ENCODE data around the gene GSTO2.
"Not testable (repeated sequence)": the region's sequence is repeated elsewhere in the genome, so short reads cannot be mapped to it uniquely, and the experiment has no call there.

The GSTO2 gene

GRCh38 chr10:104268713-104269645 is at the start of gene GSTO2:
GSTO2 (plus strand) TSS chr10:104269184; CDS start chr10:104274916, 5,732 bp downstream.
- peak; percentile 97 for DNase-seq

DNA sequence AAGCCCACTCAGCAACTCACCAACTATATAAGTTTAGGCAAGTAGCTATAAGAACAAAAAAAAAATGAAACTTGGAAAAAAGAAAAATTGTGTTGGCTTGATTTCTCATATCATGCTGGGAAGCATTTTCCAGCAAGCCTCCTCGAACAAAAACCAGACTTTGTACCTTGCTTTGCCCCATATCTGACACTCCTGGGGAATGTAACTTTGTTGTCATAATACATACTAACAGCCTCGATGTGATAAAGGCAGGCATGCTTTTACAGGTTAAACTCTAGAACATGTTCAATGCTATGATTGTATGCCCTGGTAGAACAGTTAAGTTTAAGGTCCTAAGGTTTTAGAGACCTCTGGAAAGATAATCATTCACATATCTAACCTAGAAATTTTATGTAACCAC is 48.5 kb upstream of the GSTO2 start:
- no peak for DNase-seq

- no peak for DNase-seq
These were observed 45.7 kb upstream of the GSTO2 start for GRCh38 chr10:104223304-104223703.

DNA sequence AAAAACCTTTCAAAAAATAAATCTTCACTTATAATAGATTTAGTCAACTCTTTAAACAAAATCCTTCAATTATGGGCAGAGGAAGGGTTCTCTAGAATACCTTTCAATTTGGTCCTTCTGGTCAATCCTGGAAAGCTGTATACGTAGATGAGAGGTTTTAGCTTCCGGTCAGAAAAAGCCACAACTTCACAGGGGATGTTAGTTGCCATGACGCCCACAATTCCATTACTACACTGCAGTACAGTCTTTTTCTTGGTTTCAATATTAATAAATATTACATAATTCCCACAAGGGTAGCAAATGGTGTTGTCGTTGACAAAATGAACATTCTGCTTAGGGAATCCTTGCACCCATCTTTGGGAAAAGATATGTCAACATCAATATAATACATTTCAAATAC is 38.5 kb upstream of the GSTO2 start:
- DNase-seq: no peak

GRCh38 chr10:104231784-104232612 is 37.0 kb upstream of the GSTO2 start, which contains the start of gene CFAP43:
CFAP43 (minus strand) TSS chr10:104232364; CDS start chr10:104232246, 118 bp downstream.
- peak; percentile 99 for DNase-seq

DNA sequence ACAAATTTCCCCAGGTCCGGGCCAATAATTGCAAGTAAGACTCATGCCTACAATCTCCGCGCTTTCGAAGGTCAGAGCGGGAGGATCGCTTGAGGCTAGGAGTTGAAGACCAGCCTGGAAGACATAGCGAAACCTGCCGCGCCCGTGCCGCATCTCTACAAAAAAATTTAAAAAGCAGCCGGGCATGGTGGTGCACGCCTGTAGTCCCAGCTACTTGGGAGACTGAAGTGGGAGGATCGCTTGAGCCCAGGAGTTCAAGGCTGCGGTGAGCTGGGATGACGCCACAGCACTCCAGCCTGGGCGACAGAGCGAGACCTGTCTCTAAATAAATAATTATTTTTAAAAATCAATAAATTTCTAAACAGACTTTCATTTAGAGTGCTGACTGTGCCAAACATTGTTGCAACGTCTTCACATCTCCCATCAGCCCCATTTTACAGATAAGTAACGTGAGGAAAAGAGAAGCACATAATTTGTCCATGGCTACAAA is 36.3 kb upstream of the GSTO2 start:
- DNase-seq: no peak

DNA sequence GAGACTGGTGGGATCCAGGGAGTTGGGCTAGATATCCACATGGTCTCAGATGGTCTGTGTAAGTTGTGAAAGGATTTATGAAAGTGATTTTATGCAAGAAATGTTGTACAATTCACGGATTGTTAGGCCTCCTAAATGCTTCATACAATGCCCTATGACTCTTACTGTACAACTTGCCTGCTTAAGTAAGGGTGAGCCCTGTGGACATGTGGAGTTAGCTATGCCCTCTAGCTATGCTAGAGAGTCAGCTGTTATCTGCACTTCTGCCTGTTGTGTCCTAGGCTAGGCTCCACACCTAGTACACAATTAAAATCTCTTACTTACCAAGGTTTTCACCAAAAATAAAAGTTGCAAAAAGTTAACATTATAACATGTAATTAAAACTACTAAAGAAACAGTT is 35.2 kb upstream of the GSTO2 start:
- no peak for DNase-seq

DNA sequence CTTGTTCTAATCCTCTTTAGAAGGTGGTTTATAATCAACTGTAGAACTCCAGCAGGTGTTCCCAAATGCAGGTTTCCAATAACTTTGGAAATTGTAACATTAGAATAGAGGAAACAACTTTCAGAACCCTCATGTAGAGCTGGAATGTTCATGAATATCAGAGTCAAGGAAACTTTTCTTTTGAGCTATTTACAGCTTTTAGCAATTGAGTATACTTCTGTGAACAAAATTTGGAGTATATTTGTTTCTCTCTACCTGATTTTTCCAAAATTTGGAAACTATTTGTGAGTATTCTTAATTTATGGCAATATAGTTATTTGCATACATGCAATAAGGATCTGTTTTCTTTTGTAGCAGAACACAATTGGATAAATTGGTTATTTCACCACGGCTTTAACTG is 34.0 kb upstream of the GSTO2 start:
- DNase-seq: no peak

DNA sequence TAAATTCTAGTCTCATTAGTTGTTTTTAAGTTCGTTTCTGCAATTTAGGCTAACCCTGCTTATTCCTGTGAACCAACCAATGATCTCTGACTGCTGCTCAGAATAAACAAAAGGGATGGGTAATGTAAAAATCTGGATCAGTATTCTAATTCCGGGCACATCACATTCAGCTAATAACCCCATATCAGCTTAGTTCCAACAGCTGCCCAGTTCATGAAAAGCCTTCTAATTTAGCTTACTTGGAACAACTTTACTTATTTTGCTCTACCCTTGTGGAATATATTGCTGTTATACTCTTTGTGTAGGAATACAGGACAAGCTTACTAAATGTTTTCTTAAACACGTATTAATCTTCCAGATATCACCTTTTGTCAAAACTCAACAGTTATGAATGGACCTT is 33.2 kb upstream of the GSTO2 start:
- DNase-seq: no peak

GRCh38 chr10:104240078-104240477 is 28.9 kb upstream of the GSTO2 start:
- no peak for DNase-seq

DNA sequence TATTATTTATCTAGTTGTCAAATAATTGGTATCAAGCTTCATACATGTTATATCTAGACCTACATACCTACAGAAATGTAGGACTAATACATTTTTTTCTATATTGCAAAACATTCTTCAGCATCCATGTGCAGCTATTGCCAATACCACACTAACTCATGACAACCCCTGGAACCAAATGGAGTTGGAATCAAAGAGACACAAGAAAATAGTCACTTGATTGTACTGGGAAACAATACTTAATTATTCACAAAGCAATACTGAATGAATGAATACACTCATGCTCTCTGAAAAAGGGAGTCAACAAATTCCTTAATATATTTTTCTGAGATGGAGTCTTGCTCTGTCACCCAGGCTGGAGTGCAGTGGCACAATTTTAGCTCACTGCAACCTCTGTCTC is 26.4 kb upstream of the GSTO2 start:
- DNase-seq: no peak

- not testable (repeated sequence) for DNase-seq
These were observed 26.0 kb upstream of the GSTO2 start for GRCh38 chr10:104243009-104243408.

DNA sequence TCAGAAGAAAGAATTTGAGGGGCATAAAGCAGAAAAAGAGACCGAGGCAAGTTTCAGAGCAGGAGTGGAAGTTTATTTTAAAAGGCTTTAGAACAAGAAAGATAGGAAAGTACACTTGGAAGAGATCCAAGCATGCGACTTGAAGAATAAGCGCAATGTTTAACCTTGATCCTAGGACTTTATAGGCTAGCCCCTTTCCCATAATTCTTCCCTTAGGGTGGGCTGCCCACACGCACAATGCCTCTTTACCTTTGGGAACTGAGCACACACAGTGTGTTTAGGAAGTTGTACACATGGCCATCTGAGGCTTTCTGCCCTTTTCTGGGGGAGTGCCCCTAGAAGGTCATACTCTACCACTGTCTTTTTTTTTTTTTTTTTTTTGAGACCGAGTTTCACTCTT is 25.5 kb upstream of the GSTO2 start:
- DNase-seq: no peak

DNA sequence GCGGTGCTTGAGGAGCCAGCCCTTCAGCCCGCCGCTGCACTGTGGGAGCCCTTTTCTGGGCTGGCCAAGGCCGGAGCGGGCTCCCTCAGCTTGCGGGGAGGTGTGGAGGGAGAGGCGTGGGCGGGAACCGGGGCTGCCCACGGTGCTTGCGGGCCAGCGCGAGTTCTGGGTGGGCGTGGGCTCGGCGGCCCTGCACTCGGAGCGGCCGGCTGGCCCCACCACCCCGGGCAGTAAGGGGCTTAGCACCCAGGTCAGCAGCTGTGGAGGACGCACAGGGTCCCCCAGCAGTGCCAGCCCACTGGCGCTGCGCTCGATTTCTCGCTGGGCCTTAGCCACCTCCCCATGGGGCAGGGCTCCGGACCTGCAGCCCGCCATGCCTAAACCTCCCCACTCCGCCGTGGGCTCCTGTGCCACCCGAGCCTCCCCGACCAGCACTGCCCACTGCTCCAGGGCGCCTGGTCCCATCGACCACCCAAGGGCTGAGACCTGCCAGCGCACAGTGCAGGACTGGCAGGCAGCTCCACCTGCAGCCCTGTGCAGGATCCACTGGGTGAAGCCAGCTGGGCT is 23.8 kb upstream of the GSTO2 start:
- no peak for DNase-seq

- DNase-seq: no peak
These were observed 22.0 kb upstream of the GSTO2 start for GRCh38 chr10:104246976-104247375.

- no peak for DNase-seq
These were observed 21.4 kb upstream of the GSTO2 start for GRCh38 chr10:104247513-104248146.

GRCh38 chr10:104248931-104249330 is 20.1 kb upstream of the GSTO2 start:
- DNase-seq: not testable (repeated sequence)

DNA sequence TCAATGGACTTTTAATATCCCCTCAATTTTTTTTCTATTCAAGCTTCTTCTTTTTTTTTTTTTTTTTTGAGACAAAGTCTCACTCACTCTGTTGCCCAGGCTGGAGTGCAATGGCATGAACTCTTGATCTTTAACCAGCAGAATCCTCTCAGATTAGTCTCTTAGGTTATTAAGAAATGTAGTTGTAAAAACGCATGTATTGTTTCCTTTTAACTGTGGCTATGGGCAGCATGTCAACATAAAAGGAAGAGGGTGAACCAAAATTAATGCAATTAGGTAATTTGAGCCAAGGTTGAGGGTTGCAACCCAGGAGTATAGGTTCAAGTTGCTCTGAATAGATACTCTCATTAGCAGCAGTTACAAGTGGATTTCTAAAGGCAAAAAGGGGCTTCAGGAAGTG is 18.6 kb upstream of the GSTO2 start:
- DNase-seq: no peak

DNA sequence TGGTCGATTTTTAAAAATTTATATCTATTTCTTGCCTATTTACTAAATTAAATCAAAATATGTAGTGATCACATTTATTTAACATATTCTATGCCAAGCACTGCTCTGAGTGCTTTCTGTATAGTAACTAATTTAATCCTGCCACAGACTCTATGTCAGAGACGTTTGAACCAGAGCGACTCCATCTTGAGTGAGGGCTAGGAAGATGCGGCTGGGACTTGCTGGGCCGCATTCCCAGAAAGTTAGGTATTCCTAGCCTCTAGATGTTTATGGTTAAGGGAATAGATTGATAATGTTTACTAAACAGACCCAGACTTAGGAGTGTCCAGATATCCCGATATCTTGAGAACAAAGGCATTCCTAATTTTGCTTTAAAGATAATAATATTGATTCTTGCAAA is 17.5 kb upstream of the GSTO2 start:
- DNase-seq: no peak

- no peak for DNase-seq
These were observed 16.6 kb upstream of the GSTO2 start for GRCh38 chr10:104252368-104252767.

GRCh38 chr10:104253106-104253505 is 15.9 kb upstream of the GSTO2 start:
- no peak for DNase-seq

- DNase-seq: no peak
These were observed 15.2 kb upstream of the GSTO2 start for GRCh38 chr10:104253606-104254410.
